ENCODE results near the gene RAI14. TPM values are rescaled to one million over a fixed set of nuclear protein-coding genes. Genes with fewer than 3 reads are reported as not detected.

Gene RAI14
- total RNA-seq, 4 donors from 2014 or later = 1.1 to 3.6 (median 1.7) TPM

DNA sequence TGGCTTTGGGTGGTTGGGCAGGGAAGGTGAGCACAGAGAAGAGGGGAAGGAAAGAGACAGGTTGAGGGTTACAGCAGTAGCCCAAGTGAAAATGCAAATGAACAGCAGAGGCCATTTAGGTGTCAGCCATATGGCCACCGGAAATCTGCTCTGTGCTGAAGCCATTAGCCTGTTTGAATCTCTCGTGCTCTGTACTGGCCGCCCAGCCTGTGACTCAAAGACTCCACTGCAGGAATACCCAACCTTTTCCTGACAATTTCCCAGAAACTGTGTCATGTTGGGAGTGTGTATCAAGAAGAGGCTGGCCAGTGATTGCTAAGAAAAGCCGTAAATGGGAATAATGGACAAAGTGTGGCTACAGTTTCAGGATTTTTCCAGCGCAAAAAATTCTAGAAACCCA is 35.9 kb upstream of the RAI14 start:
- in situ Hi-C loops (cut with MboI; ENCODE audit: low sequenced_read_pairs in 4 of 4) (no loop called here), intact Hi-C loops (cut with DNase I; ENCODE audit: low total_unique reads) (no loop called here)

DNA sequence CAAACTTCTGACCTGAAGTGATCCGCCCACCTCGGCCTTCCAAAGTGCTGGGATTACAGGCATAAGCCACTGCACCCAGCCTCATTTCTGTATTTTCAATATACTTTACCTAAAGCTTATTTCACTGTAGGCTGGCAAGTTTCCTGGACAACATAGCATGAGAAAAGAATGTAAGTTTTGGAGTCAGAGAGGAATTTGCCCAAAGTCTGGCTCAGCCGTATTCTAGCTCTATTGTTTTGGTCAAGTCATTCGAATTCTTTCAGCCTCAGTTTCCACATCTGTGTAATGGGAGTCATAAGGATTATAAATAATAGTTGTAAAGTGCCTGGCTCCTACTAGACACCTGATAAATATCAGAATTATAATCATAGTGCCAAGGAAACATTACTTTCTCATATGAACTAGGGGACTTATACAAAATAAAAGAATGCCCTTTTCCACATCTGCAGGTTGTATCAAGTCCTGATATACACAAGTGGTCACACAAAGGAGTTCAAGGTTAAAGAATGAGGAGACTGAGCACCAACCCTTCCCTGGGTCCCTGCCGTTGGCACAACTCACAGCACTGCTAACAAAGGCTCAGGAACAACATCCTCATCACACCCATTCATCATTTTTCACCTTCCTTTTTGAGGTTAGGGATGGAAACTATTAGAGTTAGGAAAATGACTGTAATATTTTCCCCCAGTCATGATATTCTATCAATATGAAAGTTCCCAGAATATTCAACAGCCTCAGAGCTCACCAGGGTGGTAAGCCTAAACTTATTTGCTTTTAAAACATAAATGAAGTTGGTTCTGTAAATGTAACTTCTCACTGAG is 34.6 kb upstream of the RAI14 start:
- no peaks in the 10 kb centered on the region for H3K27me3 ChIP-seq
- in situ Hi-C loops (cut with MboI; ENCODE audit: low sequenced_read_pairs in 4 of 4) (no loop called here), intact Hi-C loops (cut with DNase I; ENCODE audit: low total_unique reads) (no loop called here)
- no peak for TF ChIP-seq POLR2A (IDR thresholded peaks at IDR 0.05)
- TF ChIP-seq, protein P1, sequence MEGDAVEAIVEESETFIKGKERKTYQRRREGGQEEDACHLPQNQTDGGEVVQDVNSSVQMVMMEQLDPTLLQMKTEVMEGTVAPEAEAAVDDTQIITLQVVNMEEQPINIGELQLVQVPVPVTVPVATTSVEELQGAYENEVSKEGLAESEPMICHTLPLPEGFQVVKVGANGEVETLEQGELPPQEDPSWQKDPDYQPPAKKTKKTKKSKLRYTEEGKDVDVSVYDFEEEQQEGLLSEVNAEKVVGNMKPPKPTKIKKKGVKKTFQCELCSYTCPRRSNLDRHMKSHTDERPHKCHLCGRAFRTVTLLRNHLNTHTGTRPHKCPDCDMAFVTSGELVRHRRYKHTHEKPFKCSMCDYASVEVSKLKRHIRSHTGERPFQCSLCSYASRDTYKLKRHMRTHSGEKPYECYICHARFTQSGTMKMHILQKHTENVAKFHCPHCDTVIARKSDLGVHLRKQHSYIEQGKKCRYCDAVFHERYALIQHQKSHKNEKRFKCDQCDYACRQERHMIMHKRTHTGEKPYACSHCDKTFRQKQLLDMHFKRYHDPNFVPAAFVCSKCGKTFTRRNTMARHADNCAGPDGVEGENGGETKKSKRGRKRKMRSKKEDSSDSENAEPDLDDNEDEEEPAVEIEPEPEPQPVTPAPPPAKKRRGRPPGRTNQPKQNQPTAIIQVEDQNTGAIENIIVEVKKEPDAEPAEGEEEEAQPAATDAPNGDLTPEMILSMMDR (IDR thresholded peaks at IDR 0.05 in 4 of 5, conservative IDR thresholded peaks at IDR 0.05 in 1 of 5) = no peak
- no peaks in the 10 kb centered on the region for H3K4me1 ChIP-seq
- no peaks in the 10 kb centered on the region for H3K9me3 ChIP-seq
- no peak for DNase-seq
- ATAC-seq = no peak
- H3K4me3 ChIP-seq = no peak overlapping the region
- no peak overlapping the region for H3K27ac ChIP-seq
- H3K36me3 ChIP-seq = no peaks in the 10 kb centered on the region

More for the DNA sequence above, 35.9 kb upstream of the RAI14 start:
- ATAC-seq (no peak), DNase-seq (no peak)
- no peaks in the 10 kb centered on the region for H3K4me1 ChIP-seq
- H3K36me3 ChIP-seq = no peaks in the 10 kb centered on the region
- H3K27ac ChIP-seq = no peak overlapping the region
- H3K9me3 ChIP-seq = no peaks in the 10 kb centered on the region
- H3K4me3 ChIP-seq = no peak overlapping the region
- TF ChIP-seq, protein P1 (IDR thresholded peaks at IDR 0.05 in 4 of 5, conservative IDR thresholded peaks at IDR 0.05 in 1 of 5) = no peak
- no peak for TF ChIP-seq POLR2A (IDR thresholded peaks at IDR 0.05)
- no peaks in the 10 kb centered on the region for H3K27me3 ChIP-seq

DNA sequence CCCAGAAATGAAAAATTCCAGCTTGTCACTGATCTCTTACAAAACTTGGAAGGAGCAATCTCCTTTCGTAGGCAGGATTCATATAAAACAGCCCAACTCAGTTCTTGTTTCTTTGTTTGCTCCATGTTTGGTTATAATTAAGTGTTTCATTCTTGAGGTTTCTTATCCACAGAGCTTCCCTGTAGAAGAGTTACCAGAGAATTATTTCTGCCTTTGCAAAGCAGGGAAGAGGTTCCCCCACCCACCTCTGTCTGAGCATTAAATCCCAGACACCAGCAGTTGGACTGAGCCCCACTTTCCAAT is 34.1 kb upstream of the RAI14 start:
- intact Hi-C loops (cut with DNase I; ENCODE audit: low total_unique reads) = no loop called here
- ATAC-seq = no peak
- in situ Hi-C loops (cut with MboI; ENCODE audit: low sequenced_read_pairs in 4 of 4) = no loop called here
- no peak for TF ChIP-seq POLR2A (IDR thresholded peaks at IDR 0.05)
- TF ChIP-seq, protein P1 (IDR thresholded peaks at IDR 0.05 in 4 of 5, conservative IDR thresholded peaks at IDR 0.05 in 1 of 5) = no peak
- Histone ChIP-seq H3K27me3 (no peaks in the 10 kb centered on the region), H3K4me3 (no peak overlapping the region), H3K27ac (no peak overlapping the region), H3K4me1 (no peaks in the 10 kb centered on the region), H3K36me3 (no peaks in the 10 kb centered on the region), H3K9me3 (no peaks in the 10 kb centered on the region)
- DNase-seq = no peak

DNA sequence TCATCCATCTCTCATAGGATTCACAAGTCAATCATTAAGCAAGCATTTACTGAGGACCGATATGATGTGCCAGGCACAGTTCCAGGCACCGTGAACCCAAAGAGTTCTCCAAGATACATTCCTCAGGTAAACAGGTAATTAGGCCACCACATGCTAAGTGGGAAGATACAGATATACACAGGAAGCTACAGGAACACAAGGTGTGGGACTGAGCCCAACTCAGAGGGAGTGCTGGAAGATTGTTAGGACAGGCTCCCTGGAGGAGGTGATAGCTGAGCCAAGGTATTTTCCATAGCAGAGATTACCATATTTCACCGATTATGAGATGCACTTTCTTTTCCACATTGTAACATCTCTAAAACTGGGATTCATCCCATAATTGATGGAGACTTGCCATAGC is 31.4 kb upstream of the RAI14 start:
- DNase-seq (no peak), ATAC-seq (no peak)
- no peaks in the 10 kb centered on the region for H3K36me3 ChIP-seq
- H3K4me1 ChIP-seq = no peaks in the 10 kb centered on the region
- no peaks in the 10 kb centered on the region for H3K9me3 ChIP-seq
- H3K27ac ChIP-seq = no peak overlapping the region
- in situ Hi-C loops (cut with MboI; ENCODE audit: low sequenced_read_pairs in 4 of 4) = no loop called here
- H3K4me3 ChIP-seq = no peak overlapping the region
- TF ChIP-seq, protein P1 (IDR thresholded peaks at IDR 0.05 in 4 of 5, conservative IDR thresholded peaks at IDR 0.05 in 1 of 5) = no peak
- TF ChIP-seq POLR2A (IDR thresholded peaks at IDR 0.05) = no peak
- intact Hi-C loops (cut with DNase I; ENCODE audit: low total_unique reads) = no loop called here
- no peaks in the 10 kb centered on the region for H3K27me3 ChIP-seq

DNA sequence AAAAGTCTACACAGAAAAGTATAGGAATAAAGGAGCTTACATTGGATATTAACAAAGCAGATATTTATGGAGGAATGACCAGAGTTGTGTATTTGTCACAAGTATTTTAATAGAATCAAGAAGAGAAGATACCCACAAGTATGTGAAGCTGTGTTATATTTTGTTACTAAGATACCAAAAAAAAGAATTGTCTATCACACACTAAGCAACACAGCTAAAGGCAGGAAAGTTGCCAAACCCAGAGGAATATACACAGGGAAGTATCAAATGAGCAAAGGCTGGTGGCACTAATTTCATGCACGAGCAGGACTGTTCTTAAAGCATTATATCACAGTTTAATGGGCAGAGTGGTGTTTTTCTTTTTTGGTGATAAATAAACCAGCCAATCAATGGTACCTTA is 30.9 kb upstream of the RAI14 start:
- in situ Hi-C loops (cut with MboI; ENCODE audit: low sequenced_read_pairs in 4 of 4) = no loop called here
- no peaks in the 10 kb centered on the region for H3K27me3 ChIP-seq
- ATAC-seq (no peak), DNase-seq (no peak)
- TF ChIP-seq POLR2A (IDR thresholded peaks at IDR 0.05) = no peak
- TF ChIP-seq, protein P1 (IDR thresholded peaks at IDR 0.05 in 4 of 5, conservative IDR thresholded peaks at IDR 0.05 in 1 of 5) = no peak
- H3K4me1 ChIP-seq = no peaks in the 10 kb centered on the region
- no peak overlapping the region for H3K27ac ChIP-seq
- H3K36me3 ChIP-seq = no peaks in the 10 kb centered on the region
- intact Hi-C loops (cut with DNase I; ENCODE audit: low total_unique reads) = no loop called here
- no peaks in the 10 kb centered on the region for H3K9me3 ChIP-seq
- no peak overlapping the region for H3K4me3 ChIP-seq
